HG02678 (cell line): ENCODE results near the gene DDAH1.
"Not testable (repeated sequence)": the region's sequence is repeated elsewhere in the genome, so short reads cannot be mapped to it uniquely, and the experiment has no call there.

ENCODE experiments used
- ATAC-seq: cut with Tn5 transposase; IDR thresholded peaks from one replicate; pipeline ENCODE4 v1.9.1; 2021; ENCODE audit warnings: mild to moderate bottlenecking, moderate library complexity; ENCODE audit not compliant: unreplicated experiment

Gene DDAH1

DNA sequence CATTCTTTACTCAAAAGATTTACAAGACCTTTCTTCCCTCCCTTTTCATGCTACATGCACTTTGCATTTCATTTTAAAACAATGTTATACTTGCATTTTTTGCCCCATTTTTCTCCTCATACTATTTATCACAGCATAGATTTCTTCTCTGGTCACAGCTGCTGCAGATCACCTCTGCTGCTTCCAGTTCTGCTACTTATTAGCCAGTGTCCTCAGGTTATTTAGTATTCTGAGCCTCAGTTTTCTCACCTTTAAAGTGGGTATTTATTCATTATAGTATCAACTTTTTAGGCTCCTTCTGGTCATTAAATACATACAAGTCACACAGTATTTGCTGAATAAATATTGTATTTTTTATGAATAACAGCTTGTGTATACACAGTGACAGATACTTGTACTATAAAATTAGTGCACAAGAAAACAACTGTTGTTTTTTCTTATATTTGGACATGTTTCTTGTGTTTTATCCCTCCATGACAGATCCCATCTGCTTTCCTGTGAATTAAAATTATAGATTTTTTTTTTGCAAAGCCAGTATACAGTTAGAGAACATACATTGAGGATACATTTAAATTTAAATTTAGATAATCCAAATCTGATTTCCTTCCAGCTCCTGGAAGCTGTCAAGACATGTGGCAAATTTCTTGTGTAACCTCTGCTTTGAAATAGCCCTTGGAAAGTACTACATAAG lies 103.2 kb downstream of the DDAH1 start:
- no peak for ATAC-seq

DNA sequence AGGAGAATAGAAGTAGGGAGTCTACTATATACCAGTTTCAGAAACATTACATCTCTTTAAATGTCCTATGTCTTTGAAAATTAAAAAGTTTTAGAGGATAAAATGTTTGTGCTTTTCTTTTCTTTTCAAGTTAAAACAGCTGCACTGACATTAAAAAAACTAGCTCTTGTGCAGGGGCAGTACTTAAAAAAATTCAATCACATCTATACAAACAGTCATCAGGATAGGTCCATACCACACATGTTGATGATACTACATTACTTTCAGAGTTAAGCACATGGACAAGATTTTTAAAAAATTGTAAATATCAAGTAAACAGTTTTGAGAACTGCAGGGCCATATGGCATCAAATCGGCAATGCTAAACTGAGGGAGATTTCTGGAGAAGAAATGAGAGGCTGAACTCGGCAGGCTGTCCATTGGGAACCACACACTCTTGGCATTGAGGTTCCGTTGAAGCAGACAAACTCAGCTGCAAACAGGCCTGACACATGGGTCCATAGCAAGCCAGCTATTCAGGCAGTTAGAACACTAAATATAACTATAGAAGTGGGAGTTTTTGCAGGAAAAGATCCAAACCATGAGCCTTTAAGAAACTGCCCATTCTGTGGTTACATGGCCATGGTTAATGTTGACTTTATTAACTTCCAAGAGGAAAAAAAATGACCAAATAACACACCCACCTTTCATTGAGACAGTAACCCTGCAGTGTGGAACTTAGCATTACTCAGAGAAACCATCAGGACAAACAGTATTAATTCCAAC lies 104.0 kb downstream of the DDAH1 start:
- ATAC-seq, result no peak

DNA sequence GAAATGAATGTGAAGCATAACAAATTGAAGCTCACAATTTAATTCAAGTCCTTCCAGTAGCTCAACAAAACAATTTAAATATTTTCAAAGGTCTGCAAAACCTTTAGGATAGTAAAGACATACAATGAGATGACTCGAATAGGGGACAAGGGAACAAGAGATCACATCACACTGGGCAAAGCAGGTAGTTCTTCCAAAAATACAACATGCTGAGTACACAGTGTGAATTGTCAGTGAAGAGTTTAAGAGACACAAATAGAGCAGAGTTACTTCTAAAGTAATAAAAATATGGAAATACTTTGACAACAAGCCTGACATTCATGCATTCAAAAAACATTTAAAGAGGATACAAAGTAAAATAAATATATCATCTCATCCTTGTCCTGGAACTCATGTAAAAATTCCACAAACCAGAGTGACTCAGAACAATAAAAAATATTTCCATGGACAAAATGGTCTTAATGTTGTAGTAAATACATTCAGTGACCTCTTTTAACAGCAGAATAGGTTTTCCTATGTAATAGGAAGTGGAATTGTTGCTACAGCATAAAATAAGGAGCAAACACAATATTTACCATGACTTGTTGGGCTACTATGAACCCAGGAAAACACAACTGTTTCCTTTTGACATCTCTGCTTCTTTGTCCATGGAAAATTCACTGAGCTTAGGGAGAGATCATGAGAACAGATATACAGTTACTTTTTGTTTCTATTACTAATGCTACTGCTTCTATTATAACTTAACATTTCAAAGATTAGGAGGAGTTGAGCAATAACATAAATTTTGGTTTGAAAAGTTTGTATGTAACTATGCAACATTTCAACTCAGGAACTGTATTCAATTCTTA lies 104.9 kb downstream of the DDAH1 start:
- ATAC-seq, result no peak

DNA sequence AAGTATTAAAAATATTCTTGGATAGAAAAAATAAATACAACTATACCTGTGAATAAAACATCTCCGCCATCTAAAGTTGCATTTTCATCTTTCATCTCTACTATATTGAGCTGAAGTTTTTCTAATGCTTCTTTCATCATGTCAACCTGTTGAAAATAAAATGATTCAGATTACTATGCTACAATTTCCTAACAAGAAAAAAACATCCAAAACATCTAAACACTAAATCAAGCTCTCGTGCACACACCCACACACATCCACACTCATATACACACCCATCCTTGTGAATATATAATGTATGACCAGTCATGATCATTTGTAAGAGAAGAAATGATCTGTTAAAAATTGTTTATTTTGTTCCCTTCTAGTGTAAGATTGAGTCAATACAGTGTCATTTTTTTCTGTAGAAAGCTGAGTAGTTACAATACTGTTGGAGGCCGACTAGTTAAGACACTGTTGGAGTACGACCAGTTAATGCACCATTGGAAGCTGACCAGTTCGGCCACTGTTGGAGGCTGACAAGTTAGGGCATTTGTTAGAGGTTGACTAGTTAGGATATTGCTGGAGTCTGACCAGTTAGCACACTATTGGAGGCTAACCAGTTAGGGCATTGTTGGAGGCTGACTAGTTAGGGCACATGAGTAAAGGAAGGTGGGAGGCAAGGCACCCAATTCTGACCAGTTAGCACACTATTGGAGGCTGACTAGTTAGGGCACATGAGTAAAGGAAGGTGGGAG lies 106.1 kb downstream of the DDAH1 start:
- no peak for ATAC-seq

DNA sequence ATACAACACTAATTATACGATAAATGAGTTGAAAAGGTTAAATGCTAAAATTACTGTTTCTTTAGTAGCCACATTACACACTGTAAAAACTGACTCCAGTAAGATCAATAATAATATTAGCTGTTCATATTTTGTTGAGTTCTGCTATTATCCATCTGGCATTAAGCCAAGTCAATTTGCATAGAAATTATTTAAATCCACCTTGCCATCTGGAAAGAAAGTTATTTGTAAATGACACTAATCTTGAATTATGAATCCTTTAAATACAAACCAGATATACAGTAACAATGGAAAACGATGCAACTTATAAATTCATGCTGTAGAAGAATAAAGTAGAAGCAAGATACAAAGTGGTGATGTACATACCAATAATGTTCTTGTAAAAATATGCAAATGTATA lies 107.1 kb downstream of the DDAH1 start:
- no peak for ATAC-seq

DNA sequence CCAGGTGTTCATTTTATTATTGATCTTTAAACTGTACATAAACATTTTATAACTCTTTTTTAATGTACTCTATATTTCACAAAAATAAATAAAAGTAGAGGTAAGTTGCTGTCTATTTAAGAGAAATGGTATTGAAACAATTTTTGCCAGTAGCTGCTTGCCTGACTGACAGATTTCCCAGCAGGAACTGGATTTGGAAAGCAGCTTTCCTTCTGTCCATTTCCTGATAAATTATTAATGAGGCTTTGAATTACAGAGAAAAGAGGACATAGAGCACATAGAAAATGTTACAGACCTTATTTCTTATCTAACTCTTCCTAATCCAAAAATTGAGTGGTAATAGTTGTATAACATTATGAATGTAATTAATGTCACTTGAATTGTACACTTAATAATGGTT lies 108.8 kb downstream of the DDAH1 start:
- ATAC-seq, result no peak

DNA sequence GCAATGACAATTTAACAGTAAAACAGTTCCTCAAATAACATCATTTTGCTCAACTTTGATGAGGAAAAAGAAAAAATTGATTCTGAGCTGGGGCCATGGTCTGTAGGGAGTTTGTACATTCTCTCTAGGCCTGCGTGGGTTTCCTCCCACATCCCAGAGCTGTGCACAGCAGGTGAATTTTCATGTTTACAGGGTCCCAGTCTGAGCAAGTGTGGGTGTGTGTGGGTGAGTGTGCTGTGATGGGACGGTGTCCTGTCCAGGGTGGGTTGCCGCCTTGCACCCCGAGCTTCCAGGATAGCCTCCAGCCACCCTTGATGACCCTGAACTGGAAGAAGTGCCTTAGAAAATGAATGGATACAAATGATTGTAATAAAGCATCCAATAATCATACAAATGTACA lies 112.9 kb downstream of the DDAH1 start:
- no peak for ATAC-seq

DNA sequence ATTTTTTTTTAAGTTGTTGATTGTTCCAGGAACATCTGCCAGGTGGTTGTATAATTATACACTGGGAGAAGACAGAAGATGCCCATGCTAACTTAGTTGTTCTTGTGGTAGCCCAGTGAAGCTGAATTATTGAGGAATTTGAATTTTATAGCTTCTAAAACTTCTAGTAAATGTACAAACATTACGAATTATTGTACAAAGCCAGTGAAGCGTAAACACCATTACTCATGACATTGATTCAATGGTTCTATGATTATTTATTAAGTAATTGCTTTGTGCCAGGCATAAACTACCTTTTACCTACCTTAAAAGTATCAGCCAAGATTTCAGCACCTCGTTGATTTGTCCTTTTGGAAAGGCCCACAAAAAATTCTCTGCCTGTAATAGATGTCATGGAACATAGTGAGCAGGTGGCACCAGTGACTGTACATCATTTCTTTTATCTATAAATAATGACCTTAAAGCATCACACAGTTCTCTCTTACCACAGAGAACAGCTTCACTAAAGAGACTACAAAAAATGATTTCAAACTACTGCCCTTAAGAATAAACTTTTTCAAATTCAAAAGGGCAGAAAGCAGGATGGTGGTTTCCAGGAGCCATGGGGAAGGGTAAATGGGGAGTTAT lies 113.6 kb downstream of the DDAH1 start:
- ATAC-seq, result no peak

DNA sequence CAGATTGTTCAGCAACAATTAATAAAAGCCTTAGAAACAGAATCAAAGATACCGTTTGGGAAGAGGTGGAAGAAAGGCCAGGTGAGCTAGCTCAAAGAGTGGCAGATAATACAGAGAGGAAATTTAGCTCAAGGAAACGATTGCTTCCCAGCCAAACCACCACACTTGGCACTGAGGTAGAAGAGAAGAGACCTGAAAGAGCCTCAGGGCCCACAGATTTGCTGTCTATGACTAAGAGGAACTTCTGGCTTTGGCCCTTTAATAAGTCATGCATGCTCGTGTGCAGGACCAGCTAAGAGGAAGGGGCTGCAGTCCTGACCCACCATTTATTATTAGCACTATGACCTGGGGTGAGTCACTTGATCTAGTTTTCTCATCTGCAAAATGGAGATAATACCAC lies 115.7 kb downstream of the DDAH1 start:
- no peak for ATAC-seq

DNA sequence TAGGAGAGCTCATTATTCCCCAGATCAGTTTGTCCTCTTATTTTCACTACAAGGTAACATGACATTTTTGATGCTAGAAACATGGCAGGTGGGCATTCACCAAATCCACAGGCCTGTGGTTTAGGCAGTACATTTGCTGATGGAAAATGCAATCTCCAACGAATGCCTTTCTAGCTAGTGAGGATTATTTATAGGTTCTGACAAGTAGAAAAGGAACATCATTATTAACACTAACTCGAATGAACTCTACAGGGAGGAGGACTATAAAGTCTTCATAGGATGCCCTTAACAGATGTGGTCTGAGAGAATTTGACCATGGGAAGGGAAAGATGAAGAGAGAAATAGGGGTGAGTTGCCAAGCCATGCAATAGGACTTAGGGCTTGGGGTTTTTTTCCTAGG lies 117.1 kb downstream of the DDAH1 start:
- ATAC-seq, result no peak

DNA sequence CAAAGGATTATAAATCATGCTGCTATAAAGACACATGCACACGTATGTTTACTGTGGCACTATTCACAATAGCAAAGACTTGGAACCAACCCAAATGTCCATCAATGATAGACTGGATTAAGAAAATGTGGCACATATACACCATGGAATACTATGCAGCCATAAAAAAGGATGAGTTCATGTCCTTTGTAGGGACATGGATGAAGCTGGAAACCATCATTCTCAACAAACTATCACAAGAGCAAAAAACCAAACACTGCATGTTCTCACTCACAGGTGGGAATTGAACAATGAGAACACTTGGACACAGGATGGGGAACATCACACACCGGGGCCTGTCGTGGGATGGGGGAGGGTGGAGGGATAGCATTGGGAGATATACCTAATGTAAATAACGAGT lies 117.7 kb downstream of the DDAH1 start:
- not testable (repeated sequence) for ATAC-seq

DNA sequence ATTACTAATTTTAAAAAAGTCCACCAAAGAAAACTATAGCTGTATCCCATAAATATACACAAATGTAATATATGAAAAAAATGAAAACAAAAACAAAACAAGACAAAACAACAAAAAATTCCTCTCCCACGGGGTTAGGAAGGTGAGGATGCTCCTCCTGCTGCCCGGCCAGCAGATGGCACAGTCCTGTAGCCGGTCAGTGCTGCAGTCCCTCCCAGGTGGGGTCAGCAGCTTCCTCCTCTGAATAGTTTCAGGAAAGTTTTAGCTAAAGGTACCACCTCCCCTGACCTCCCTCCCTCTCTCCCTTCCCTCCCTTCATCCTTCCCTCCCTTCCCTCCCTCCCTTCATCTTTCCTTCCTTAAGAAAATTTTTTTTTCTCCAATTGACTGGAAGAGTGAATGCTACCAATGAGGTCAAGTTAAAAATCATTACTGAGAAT lies 120.7 kb downstream of the DDAH1 start:
- ATAC-seq, result no peak

DNA sequence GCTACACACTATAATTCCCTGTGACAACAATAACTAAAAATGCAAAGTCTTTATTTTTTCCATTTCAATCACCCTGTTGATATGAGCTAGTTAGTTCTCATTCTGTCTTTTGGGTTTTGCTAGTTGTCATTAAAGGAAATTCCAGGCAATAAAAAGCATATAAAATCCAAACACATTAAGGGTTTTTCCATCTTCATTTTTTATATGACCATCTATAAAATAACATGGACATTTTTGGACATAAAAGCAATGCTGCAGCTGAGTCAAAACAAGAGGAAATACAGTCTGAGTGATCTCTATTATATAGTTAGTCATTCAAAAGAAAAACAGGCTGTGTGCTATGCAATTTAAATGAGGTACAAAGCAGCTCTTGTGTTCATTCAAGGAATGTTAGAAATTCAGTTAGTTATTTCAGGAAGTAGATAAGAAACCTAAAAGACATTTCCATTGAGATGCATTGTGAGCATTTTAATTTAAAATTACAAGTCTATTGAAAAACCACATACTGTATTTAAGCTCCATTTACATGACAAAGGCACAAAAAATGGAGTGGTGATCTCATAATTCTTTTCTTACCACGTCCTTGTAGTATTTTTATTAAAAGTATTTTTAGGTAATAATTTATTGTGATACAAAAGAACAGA lies 121.2 kb downstream of the DDAH1 start:
- no peak for ATAC-seq

DNA sequence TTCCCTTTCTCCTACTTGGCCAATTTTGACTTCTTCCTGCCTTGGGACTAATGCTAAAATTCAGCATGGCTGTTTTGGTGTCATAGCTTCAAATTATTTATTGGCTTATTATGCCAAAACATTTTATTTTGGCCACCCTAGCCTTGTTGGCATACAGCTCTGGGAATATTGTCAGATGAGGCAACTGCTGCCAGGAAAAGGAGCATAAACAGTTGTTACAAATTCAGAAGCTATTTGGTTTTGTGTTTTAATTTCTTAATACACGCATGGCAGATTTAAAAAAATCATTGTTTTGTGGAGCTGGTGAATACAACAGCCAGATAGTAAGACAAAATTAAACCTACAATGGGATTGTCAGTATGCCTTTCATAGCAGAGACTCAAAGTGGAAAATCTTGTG lies 121.7 kb downstream of the DDAH1 start:
- ATAC-seq, result no peak

DNA sequence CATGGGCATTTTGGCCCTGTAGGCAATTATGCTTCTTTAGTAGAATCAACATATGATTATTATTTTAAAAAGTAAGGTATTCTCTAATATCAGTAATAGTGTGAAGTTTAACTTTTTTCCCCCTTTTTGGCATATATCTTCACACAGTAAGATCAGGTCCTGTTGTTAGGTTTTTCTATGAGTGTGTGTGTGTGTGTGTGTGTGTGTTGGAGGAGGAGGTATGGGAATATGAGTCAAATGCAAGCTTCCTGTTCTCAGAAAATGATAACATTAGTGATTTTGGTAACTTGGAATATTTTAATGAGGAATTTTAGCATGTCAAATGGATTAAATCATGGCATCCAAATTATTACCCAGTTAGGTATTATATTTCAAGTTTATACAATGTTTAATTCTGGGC lies 122.8 kb downstream of the DDAH1 start:
- ATAC-seq, result no peak

DNA sequence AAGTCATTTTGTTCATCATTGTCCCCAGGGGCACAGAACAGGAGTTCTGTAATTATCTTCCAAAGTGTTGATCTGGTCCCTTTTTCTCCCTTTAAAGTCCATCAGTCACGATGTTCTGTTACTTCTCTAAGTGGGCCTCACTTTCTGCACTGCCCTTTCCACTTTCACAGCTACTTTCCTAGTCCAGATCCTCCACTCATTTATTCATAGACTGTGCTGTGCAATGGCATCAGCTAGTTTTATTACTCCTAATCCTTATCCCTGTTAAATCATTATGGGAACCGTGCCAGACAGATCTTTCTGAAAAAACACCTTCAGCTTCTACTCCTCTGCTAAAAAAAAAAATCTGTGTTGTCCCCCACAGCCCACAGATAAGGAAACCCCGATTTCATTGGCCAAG lies 124.5 kb downstream of the DDAH1 start:
- no peak for ATAC-seq

DNA sequence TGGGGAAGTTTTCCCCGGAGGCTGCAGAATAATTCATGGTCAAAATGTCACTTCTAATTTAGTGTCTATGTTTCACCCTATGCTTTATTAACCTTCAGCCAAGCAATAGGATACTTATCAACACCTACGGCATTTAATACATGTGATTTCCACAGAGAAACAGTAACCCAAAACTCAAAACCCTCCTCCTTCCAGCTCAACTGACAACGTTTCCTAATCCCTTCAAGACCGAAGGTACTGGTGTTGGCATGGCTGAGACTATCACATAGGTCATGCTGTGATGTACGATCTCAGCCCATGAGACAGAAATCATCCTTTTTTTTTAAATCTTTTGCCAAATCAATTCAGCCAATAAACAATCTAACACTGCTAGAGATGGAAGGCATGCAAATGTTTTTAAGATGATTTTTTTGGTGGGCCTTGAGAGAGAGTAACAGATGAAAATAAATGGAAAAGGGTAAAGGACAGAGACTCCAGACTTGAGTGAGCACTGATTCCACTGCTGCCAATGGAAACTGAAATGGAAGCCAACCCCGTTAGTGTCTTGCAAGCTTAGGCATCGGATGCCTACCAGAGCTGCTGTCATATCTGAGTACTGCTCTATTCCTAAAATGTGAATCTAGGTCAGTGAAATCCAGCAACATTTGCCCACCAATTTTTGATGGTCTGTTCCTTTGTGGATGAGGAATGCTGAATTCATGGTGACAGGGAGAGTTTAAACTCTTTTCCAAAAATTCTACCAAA lies 125.1 kb downstream of the DDAH1 start:
- no peak for ATAC-seq

DNA sequence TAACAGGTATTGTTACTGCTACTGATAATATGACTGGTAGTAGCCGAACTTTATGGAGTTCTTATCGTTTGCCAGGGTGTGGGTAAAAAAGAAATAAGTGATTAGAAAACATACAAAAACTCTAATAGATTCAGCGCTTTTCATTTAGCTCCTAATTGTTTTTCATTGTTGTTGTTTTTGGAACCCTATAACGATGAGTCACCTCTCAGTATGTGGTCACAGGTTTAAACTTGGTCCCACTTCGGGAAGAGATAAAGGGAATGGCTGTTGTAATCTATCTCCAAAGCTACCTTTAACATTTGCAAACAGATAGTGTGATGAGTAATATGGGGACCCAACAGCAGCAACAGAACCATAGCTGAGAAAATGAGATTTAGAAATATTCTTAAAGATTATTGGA lies 125.9 kb downstream of the DDAH1 start:
- no peak for ATAC-seq

DNA sequence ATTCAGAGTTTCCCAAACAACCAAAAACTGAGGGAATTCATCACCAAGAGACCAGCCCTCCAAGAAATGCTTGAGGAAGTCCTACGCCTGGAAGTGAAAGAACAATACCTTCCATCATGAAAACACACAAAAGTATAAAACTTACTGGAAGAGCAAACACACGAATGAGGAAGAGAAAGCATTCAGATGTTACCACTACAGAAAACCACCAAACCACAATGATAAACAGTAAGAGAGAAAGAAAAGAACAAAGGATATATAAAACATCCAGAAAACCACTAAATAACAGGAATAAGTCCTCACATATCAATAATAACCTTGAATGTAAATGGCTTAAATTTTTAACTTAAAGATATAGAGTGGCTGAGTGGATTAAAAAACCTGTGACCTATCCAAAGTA lies 130.0 kb downstream of the DDAH1 start:
- ATAC-seq, result peak; percentile 53
